Fibroblast of skin of back (primary cell): ENCODE measurements around the gene AP3M1.

Experiments
- DNase-seq: peaks from one replicate; pipeline ENCODE4 v3.0.0-alpha.2; 2013

The AP3M1 gene

GRCh38 chr10:74079028-74079935, 71.3 kb downstream of the AP3M1 start:
- DNase-seq = peak; percentile 55

DNA sequence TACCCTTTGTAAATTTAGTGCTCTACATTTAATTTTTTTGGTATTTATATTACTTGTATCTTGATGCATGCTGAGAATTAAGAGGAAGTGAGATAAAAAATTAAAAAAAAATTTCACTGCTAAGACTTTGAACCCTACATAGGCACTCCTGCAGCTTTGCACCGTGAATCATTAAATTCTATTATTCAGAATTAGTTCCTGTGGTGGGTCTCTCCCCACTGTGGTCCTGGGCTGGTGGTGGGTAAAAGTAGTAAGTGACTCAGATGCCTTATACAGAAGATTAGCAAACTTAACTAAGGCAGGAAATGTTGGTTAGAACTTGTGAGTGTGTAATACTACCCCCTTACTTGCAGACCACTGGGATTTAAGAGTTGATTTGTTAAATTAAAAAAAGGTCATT, 72.6 kb downstream of the AP3M1 start:
- DNase-seq = peak; percentile 84

GRCh38 chr10:74077416-74077815, 73.2 kb downstream of the AP3M1 start:
- no peak for DNase-seq

DNA sequence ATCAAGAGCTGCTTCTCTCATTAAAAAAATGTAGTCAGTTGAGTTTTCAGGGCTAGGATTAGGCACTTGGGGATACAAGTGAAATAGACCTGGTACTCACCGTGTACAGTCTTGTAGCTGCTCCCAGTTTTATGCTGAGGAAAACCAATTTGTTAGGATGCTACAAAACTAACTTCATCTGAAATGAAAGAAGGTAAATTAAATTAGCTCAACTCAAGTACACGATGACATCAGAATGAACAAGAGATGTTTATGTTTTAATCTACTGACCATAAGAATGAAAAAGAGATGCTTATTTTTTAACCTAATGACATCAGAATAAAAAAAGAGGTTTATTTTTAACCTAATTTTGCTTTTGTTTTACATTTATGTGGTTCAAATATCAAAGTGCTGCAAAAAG, 73.7 kb downstream of the AP3M1 start:
- no peak for DNase-seq

- no peak for DNase-seq
Measured at GRCh38 chr10:74075906-74076305, 74.7 kb downstream of the AP3M1 start.

GRCh38 chr10:74072503-74072902, 78.1 kb downstream of the AP3M1 start:
- no peak for DNase-seq

DNA sequence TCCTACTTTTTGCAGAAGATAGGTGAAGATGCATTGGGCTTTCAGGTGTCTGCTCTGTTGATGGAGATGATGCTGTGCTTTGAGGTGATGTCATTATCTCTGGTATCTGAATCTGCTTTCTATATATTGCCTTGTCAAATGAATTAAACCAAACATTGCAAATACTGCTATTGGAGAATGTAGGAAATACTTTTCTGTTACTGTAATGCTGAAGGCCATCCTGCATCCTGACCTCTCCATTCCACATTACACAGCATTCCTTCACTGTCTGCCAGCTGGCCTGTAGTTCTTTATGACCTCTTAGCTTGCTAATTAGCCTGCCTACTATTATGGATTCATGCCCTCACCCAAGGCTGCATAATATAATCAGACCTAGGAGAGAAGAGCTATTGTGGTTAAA, 79.5 kb downstream of the AP3M1 start:
- peak; percentile 75 for DNase-seq
